Activated CD8-positive, alpha-beta memory T cell treated with anti-CD3 and anti-CD28 coated beads, Interleukin-2, amount 10 ng/mL, durations not matched to agents 7 days and 5 days (primary cell): ENCODE measurements around the gene ASTN2. TPM values are rescaled to one million over a fixed set of nuclear protein-coding genes. Genes with fewer than 3 reads are reported as not detected.
"Not testable (repeated sequence)": the region's sequence is repeated elsewhere in the genome, so short reads cannot be mapped to it uniquely, and the experiment has no call there.

Experiments
- ATAC-seq: fragments of 150-1000 bp; cut with Tn5 transposase; one replicate; pipeline ENCODE4 v1.10.0; 2021; ENCODE audit warnings: moderate library complexity
- CTCF ChIA-PET: fragments of 350-600 bp; sonication (Branson Sonifier 250); formaldehyde crosslinking; loops from one replicate; lab custom pipeline; 2021; ENCODE audit warnings: antibody characterized with exemption; lab: Charles Lee
- DNase-seq: peaks from one replicate; pipeline ENCODE4 v3.0.0-alpha.2; 2020
- H3K27ac Mint-ChIP-seq: one replicate; pipeline ENCODE4 v1.8.0; 2021; ENCODE audit warnings: mild to moderate bottlenecking, mixed read lengths
- H3K27me3 Mint-ChIP-seq: one replicate; pipeline ENCODE4 v1.8.0; 2021; ENCODE audit warnings: mixed read lengths
- H3K36me3 Mint-ChIP-seq: one replicate; pipeline ENCODE4 v1.8.0; 2021; ENCODE audit warnings: mild to moderate bottlenecking, mixed read lengths
- H3K4me1 Mint-ChIP-seq: one replicate; pipeline ENCODE4 v1.8.0; 2021; ENCODE audit warnings: mixed read lengths
- H3K4me3 Mint-ChIP-seq: one replicate; pipeline ENCODE4 v1.8.0; 2021; ENCODE audit warnings: mild to moderate bottlenecking, moderate library complexity, mixed read lengths
- H3K9me3 Mint-ChIP-seq: one replicate; pipeline ENCODE4 v1.8.0; 2022; ENCODE audit warnings: low read depth, mixed read lengths
- total RNA-seq, 2 experiments: library from RNA; stranded (reverse); gene quantifications; one replicate each; pipeline ENCODE4 v1.2.3, GENCODE V29; 2021

ASTN2 gene
- total RNA-seq, 2 experiments from 2014 or later: 4.0 to 5.4 TPM

DNA sequence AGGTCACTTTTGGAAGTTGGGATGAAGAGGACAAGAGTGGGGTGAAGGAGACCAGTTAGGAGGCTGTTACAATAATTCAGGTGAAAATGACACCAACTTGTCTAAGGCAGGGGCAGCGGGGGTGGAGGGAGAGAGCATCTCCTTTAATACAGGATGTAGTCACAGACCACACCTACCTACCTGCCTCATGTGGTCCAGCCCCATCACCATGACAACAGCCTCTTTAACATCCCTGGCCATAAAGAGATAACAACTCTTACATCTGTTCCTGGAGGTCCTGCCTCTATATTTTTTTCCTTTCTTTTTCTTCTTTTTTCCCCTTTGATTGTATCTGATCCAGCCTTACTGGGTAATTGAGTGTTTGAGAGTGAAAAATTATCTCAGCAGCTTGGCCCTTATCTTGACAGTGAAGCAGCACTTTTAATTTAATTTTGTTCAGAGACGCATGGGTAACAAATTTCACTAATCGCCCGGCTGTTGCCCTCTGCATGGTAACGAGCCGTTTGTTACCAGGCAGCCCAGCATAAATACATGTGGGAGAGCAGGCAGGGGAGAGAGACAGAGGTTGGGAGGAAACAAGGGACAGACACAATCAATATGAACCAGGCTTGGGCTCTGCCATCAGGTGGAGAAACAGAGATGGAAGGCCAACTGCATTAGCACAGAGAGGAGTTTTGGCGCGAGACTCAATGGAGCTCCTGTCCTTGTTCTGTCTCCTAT, 338.1 kb downstream of the ASTN2 start:
- no peak overlapping the region for H3K27ac Mint-ChIP-seq
- CTCF ChIA-PET: no interaction called here
- H3K36me3 Mint-ChIP-seq: peaks cover 1% of the 10 kb centered on the region
- H3K4me1 Mint-ChIP-seq: no peaks in the 10 kb centered on the region
- no peak overlapping the region for H3K4me3 Mint-ChIP-seq
- H3K9me3 Mint-ChIP-seq: peaks cover 6% of the 10 kb centered on the region
- ATAC-seq (no peak), DNase-seq (no peak)
- no peaks in the 10 kb centered on the region for H3K27me3 Mint-ChIP-seq

DNA sequence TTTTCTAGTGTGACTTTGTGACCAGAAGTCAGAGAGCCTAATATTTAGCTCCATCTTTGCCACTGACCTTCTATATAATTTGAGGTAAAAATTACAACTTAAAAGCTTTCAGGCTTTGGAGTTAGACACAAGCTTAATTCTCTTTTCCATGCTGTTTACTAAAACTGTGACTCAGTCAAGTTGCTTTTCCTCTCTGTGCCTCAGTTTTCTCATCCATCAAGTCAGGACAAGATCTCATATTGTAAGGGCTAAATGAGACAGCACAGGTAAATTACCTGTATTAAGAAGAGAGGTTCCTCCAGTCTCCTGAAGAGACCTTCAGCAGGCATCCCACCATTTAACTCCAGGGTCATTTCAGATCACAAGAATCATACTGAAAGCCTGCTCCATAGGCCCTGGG, 339.2 kb downstream of the ASTN2 start:
- CTCF ChIA-PET: no interaction called here
- ATAC-seq: no peak
- Mint-ChIP-seq H3K36me3 (peaks cover 1% of the 10 kb centered on the region), H3K4me3 (no peak overlapping the region), H3K27ac (no peak overlapping the region), H3K27me3 (no peaks in the 10 kb centered on the region), H3K9me3 (peaks cover 6% of the 10 kb centered on the region), H3K4me1 (no peaks in the 10 kb centered on the region)
- no peak for DNase-seq

GRCh38 chr9:117074784-117075520, 339.9 kb downstream of the ASTN2 start:
- Mint-ChIP-seq H3K4me3 (no peak overlapping the region), H3K4me1 (no peaks in the 10 kb centered on the region), H3K27me3 (no peaks in the 10 kb centered on the region), H3K36me3 (peaks cover 1% of the 10 kb centered on the region), H3K27ac (no peak overlapping the region), H3K9me3 (peaks cover 6% of the 10 kb centered on the region)
- CTCF ChIA-PET: no interaction called here
- DNase-seq (no peak), ATAC-seq (no peak)

DNA sequence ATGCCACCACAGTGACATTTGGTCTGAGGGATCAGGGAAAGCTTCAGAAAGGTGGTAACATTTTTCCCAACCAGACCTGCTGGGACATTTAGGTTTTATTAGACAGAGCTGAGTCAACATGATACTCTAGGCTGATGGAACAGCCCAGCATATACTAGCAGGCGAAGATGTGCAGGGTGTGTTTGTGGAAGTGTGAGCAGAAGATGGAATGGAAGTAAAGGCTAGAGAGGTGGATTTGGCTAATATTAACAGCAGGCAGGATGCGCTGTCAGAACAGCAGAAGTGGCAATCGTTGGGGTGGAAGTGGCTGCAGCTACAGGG, 340.6 kb downstream of the ASTN2 start:
- no peak overlapping the region for H3K4me3 Mint-ChIP-seq
- peaks cover 1% of the 10 kb centered on the region for H3K36me3 Mint-ChIP-seq
- no peak for DNase-seq
- CTCF ChIA-PET: no interaction called here
- no peaks in the 10 kb centered on the region for H3K27me3 Mint-ChIP-seq
- no peak overlapping the region for H3K27ac Mint-ChIP-seq
- no peaks in the 10 kb centered on the region for H3K4me1 Mint-ChIP-seq
- ATAC-seq: no peak
- H3K9me3 Mint-ChIP-seq: peaks cover 6% of the 10 kb centered on the region

DNA sequence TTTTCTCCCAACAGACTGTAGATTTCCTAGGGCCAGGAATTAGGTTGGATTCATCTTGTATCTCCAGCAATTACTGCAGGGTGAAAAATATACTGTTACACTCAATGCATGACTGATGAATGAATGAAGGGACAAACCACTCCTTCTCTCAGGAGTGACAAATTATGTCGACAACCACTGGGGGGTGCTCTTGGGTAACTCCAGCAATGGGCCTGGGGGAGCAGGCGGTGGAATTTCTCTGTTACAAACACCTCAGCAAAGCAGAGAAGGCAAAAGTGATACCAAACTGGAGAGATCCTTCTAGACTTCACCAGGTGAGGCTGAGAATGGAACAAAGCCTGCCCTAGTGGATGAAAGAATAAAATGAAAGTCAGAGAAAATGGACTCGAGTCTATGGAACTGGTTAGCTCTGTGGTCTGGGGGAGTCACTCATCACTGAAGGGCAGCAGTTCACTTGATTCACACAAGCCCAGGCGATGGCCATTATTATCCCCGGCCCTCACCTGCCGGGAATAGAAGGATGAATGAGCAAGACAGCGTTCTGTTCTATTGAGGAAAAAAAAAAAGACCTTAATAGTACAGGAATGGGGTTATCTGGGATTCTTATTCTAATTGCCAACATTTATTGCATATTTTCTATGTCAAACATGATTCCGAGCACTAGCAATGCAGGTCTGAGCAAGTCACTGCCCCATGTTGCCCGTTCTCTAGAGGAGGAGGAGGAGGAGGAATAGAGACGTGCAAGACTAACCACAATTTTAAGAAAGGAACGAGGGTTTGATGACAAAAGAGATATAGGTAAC, 341.1 kb downstream of the ASTN2 start:
- peaks cover 6% of the 10 kb centered on the region for H3K9me3 Mint-ChIP-seq
- ATAC-seq: no peak
- no peaks in the 10 kb centered on the region for H3K27me3 Mint-ChIP-seq
- H3K27ac Mint-ChIP-seq: no peak overlapping the region
- H3K36me3 Mint-ChIP-seq: peaks cover 1% of the 10 kb centered on the region
- no peaks in the 10 kb centered on the region for H3K4me1 Mint-ChIP-seq
- DNase-seq: no peak
- no peak overlapping the region for H3K4me3 Mint-ChIP-seq
- CTCF ChIA-PET: no interaction called here

GRCh38 chr9:117073071-117073470, 341.8 kb downstream of the ASTN2 start:
- CTCF ChIA-PET: no interaction called here
- no peaks in the 10 kb centered on the region for H3K4me1 Mint-ChIP-seq
- H3K27me3 Mint-ChIP-seq: no peaks in the 10 kb centered on the region

DNA sequence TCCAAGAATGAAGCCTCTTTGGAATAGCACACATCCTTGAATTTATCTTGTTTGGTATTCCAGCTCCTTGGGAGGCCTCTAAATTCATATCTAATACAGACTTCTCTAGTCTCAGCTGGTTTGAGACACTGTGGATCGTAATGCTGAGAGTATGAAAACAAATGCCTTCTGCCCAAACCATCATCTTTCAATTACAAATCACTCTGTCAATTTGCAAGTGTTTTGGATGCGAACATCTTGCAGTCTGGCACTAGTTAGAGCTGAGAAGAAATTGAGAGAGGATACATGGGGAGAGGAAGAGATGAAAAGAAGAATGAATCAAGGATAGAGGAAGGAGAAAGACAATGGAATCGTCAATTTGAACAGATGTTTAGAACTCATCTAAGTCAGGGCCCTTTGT, 342.6 kb downstream of the ASTN2 start:
- H3K27ac Mint-ChIP-seq: no peak overlapping the region
- ATAC-seq (no peak), DNase-seq (no peak)
- H3K9me3 Mint-ChIP-seq: peaks cover 6% of the 10 kb centered on the region
- H3K4me1 Mint-ChIP-seq: no peaks in the 10 kb centered on the region
- CTCF ChIA-PET: no interaction called here
- no peaks in the 10 kb centered on the region for H3K27me3 Mint-ChIP-seq
- H3K36me3 Mint-ChIP-seq: peaks cover 1% of the 10 kb centered on the region
- no peak overlapping the region for H3K4me3 Mint-ChIP-seq

More at GRCh38 chr9:117073071-117073470, 341.8 kb downstream of the ASTN2 start:
- Mint-ChIP-seq H3K27ac (no peak overlapping the region), H3K9me3 (peaks cover 6% of the 10 kb centered on the region), H3K36me3 (peaks cover 1% of the 10 kb centered on the region), H3K4me3 (no peak overlapping the region)
- DNase-seq: no peak
- ATAC-seq: no peak

DNA sequence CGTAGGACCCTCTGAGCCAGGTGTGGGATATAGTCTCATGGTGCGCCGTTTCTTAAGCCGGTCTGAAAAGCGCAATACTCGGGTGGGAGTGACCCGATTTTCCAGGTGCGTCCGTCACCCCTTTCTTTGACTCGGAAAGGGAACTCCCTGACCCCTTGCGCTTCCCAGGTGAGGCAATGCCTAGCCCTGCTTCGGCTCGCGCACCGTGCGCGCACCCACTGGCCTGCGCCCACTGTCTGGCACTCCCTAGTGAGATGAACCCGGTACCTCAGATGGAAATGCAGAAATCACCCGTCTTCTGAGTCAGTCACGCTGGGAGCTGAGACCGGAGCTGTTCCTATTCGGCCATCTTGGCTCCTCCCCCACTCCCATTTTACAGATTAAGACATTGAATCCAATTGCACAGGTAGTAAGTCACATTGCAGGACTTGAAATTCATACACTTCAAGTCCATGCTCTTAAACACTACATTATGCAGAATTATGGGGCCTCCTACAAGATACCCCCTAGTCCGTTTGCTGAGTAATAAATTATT, 343.1 kb downstream of the ASTN2 start:
- ATAC-seq, DNase-seq, H3K27me3 Mint-ChIP-seq, H3K4me3 Mint-ChIP-seq, H3K4me1 Mint-ChIP-seq, H3K9me3 Mint-ChIP-seq, H3K36me3 Mint-ChIP-seq, CTCF ChIA-PET, H3K27ac Mint-ChIP-seq: not testable (repeated sequence)

GRCh38 chr9:117063721-117064471, 351.0 kb downstream of the ASTN2 start:
- Mint-ChIP-seq H3K9me3 (peaks cover 4% of the 10 kb centered on the region), H3K27me3 (no peaks in the 10 kb centered on the region), H3K4me3 (no peak overlapping the region), H3K36me3 (no peaks in the 10 kb centered on the region), H3K27ac (no peak overlapping the region), H3K4me1 (no peaks in the 10 kb centered on the region)
- DNase-seq (no peak), ATAC-seq (no peak)
- CTCF ChIA-PET: no interaction called here

DNA sequence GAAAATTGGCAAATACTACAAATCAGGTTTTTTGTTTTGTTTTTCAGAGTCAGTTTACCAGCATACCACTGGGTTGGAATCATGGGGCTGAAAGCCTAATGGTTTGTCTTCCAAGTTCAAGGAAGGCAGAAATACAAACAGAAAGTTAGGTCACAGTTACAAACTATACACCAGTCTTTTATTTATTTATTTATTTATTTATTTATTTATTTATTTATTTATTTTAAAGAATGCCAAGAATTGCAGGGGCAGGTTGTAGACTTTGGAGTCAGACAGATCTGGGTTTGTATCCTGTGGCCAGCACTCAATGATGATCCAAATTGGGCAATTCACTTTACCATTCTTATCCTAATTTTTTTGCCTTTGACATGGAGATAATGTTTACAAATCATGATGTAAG, 353.9 kb downstream of the ASTN2 start:
- Mint-ChIP-seq H3K36me3 (no peaks in the 10 kb centered on the region), H3K27me3 (no peaks in the 10 kb centered on the region), H3K4me3 (no peak overlapping the region), H3K4me1 (no peaks in the 10 kb centered on the region), H3K27ac (no peak overlapping the region), H3K9me3 (peaks cover 4% of the 10 kb centered on the region)
- ATAC-seq: no peak
- CTCF ChIA-PET: no interaction called here
- DNase-seq: no peak

DNA sequence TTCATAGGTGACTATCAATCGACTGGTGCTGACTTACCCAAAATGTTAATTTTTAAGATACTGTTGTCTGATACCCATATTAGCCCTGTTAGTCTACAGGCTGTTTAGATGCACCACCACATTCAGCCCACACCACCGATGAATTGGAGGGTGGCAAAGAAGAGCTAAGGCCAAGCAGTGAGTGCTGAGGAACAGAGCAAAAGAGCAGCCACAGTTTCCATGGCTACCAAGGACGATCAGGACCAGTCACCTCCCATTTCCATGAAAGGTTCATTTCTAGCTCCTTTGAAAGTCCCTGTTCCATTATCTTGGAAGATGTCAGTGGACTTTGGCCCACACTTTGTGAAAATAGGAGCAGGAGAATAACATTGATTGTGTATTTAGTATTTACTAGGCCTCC, 364.9 kb downstream of the ASTN2 start:
- CTCF ChIA-PET: no interaction called here
- no peaks in the 10 kb centered on the region for H3K27me3 Mint-ChIP-seq
- H3K4me3 Mint-ChIP-seq: no peak overlapping the region
- no peaks in the 10 kb centered on the region for H3K9me3 Mint-ChIP-seq
- no peaks in the 10 kb centered on the region for H3K4me1 Mint-ChIP-seq
- H3K27ac Mint-ChIP-seq: no peak overlapping the region
- no peak for DNase-seq
- no peak for ATAC-seq
- no peaks in the 10 kb centered on the region for H3K36me3 Mint-ChIP-seq

- Mint-ChIP-seq H3K4me3 (no peak overlapping the region), H3K9me3 (no peaks in the 10 kb centered on the region), H3K27ac (no peak overlapping the region), H3K36me3 (no peaks in the 10 kb centered on the region), H3K4me1 (no peaks in the 10 kb centered on the region), H3K27me3 (no peaks in the 10 kb centered on the region)
- no peak for DNase-seq
- no peak for ATAC-seq
- CTCF ChIA-PET: no interaction called here
Measured at GRCh38 chr9:117046666-117047327, 368.1 kb downstream of the ASTN2 start.

DNA sequence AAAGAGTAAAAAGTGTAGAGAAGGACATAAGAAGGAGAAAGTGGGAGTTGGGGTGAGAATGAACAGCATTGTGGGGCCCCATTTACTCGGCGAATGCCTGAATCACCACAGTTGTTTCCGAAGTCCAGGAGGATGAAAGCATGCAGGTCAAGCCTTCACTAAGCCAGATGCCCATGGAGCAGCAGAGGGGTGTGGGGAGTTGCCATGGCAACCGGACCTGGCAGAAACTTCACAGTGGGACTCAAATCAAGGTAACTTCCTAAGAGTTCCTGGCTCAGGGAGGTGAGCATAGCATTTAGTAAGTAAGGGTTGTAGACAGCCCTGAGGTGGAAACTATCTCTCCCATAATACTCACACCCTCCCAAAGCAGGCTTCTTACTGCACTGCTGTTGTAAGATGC, 370.6 kb downstream of the ASTN2 start:
- H3K27me3 Mint-ChIP-seq: no peaks in the 10 kb centered on the region
- CTCF ChIA-PET: no interaction called here
- H3K4me1 Mint-ChIP-seq: no peaks in the 10 kb centered on the region
- H3K9me3 Mint-ChIP-seq: no peaks in the 10 kb centered on the region
- DNase-seq (no peak), ATAC-seq (no peak)
- H3K36me3 Mint-ChIP-seq: no peaks in the 10 kb centered on the region
- H3K4me3 Mint-ChIP-seq: no peak overlapping the region
- H3K27ac Mint-ChIP-seq: no peak overlapping the region
